Vagina (tissue), 2 donors: ENCODE measurements around the gene NFAT5. TPM values are rescaled to one million over a fixed set of nuclear protein-coding genes. Genes with fewer than 3 reads are reported as not detected.

Experiments
- DNase-seq, 2 donors: peaks; one replicate each; pipeline ENCODE4 v3.0.0-alpha.2; 2017; ENCODE audit errors: extremely low spot score in 2 of 2
- H3K27ac ChIP-seq: fragments of 200-600 bp; sonication (generic); one replicate; pipeline ENCODE4 v1.5.1; 2019
- H3K27me3 ChIP-seq: fragments of 200-600 bp; sonication (generic); one replicate; pipeline ENCODE4 v1.5.1; 2019
- H3K36me3 ChIP-seq, 2 donors: fragments of 200-600 bp; sonication (generic); one replicate each; pipeline ENCODE4 v1.5.1; 2017 to 2019
- H3K4me1 ChIP-seq: fragments of 200-600 bp; sonication (generic); one replicate; pipeline ENCODE4 v1.5.1; 2019
- H3K4me3 ChIP-seq, 2 donors: fragments of 200-600 bp; sonication (generic); 1 replicate in 1 of 2; 2 replicates in 1 of 2; pipeline ENCODE4 v1.5.1; 2016 to 2019
- H3K9me3 ChIP-seq: fragments of 200-600 bp; sonication (generic); one replicate; pipeline ENCODE4 v1.5.1; 2019
- CTCF ChIP-seq, 3 experiments: fragments of 450-650 bp in 2 of 3; fragments of 200-600 bp in 1 of 3; sonication (generic) in 1 of 3; IDR thresholded peaks; one replicate each; pipeline ENCODE4 v1.5.1; 2017 to 2019; ENCODE audit warnings: antibody characterized with exemption in 3 of 3, mild to moderate bottlenecking in 2 of 3, moderate library complexity in 2 of 3
- POLR2A ChIP-seq, 2 donors: fragments of 450-650 bp; IDR thresholded peaks; one replicate each; pipeline ENCODE4 v1.6.1; 2017; ENCODE audit warnings: antibody characterized with exemption in 2 of 2, mild to moderate bottlenecking in 2 of 2, moderate library complexity in 2 of 2
- POLR2AphosphoS5 ChIP-seq, 2 donors: sonication (generic); formaldehyde crosslinking; IDR thresholded peaks; one replicate each; pipeline ENCODE4 v1.9.0; 2017; ENCODE audit warnings: antibody characterized with exemption in 2 of 2, mild to moderate bottlenecking in 2 of 2, low read depth in 1 of 2; ENCODE audit not compliant: insufficient read depth in 1 of 2
- intact Hi-C: fragments of 100-400 bp; cut with DNase I; formaldehyde crosslinking; loops from one replicate; pipeline ENCODE4 v1.15.1; 2023
- microRNA counts, 2 donors: library from miRNA; unstranded; fragments of <30 nt; microRNA quantifications; one replicate each; lab custom pipeline; 2016 to 2017
- microRNA-seq: library from miRNA; unstranded; fragments of <30 nt; microRNA quantifications from one replicate; pipeline ENCODE4, GENCODE V29; 2017; ENCODE audit warnings: borderline number of aligned reads, borderline replicate concordance
- small RNA-seq: library from RNA; depleted of rRNA; stranded (forward); fragments of <200 nt; gene quantifications from one replicate; pipeline ENCODE3, GENCODE V24; 2016
- total RNA-seq: library from RNA; depleted of rRNA; stranded (reverse); fragments of >200 nt; gene quantifications from one replicate; pipeline ENCODE4 v1.2.3, GENCODE V29; 2016

Gene NFAT5
- total RNA-seq, 1 donor from 2014 or later = 63.8 TPM

GRCh38 chr16:69747115-69747514, 181.3 kb downstream of the NFAT5 start:
- peaks cover under 1% of the 10 kb centered on the region for H3K4me1 ChIP-seq
- intact Hi-C loops = no loop called here
- no peaks in the 10 kb centered on the region for H3K9me3 ChIP-seq

GRCh38 chr16:69748694-69749345, 183.1 kb downstream of the NFAT5 start:
- Histone ChIP-seq H3K4me1 (peaks cover 18% of the 10 kb centered on the region), H3K27ac (no peak overlapping the region), H3K27me3 (no peaks in the 10 kb centered on the region), H3K36me3 (peaks cover 0 to 80% of the 10 kb centered on the region in 2 donors), H3K4me3 (no peak overlapping the region), H3K9me3 (no peaks in the 10 kb centered on the region)
- no peak for DNase-seq
- TF ChIP-seq POLR2AphosphoS5 (IDR thresholded peaks at IDR 0.05; ENCODE audit: insufficient read depth in 1 of 2, low read depth in 1 of 2) (no peak), CTCF (IDR thresholded peaks at IDR 0.05) (no peak)
- intact Hi-C loops = no loop called here

More at GRCh38 chr16:69747115-69747514, 181.3 kb downstream of the NFAT5 start:
- Histone ChIP-seq H3K27ac (no peak overlapping the region), H3K4me3 (no peak overlapping the region), H3K36me3 (peaks cover 0 to 90% of the 10 kb centered on the region in 2 donors), H3K27me3 (no peaks in the 10 kb centered on the region)
- TF ChIP-seq POLR2AphosphoS5 (IDR thresholded peaks at IDR 0.05; ENCODE audit: insufficient read depth in 1 of 2, low read depth in 1 of 2) (no peak), POLR2A (IDR thresholded peaks at IDR 0.05) (no peak), CTCF (IDR thresholded peaks at IDR 0.05) (no peak)
- no peak for DNase-seq

GRCh38 chr16:69754143-69754468, 188.3 kb downstream of the NFAT5 start:
- DNase-seq = no peak
- Histone ChIP-seq H3K4me3 (peak overlapping the region; percentile 90 to 96), H3K36me3 (peaks cover 0 to 30% of the 10 kb centered on the region in 2 donors), H3K4me1 (peaks cover 23% of the 10 kb centered on the region), H3K27me3 (no peaks in the 10 kb centered on the region), H3K27ac (peak overlapping the region; percentile 71), H3K9me3 (no peaks in the 10 kb centered on the region)
- no peak for TF ChIP-seq POLR2A (IDR thresholded peaks at IDR 0.05)
- no peak for TF ChIP-seq CTCF (IDR thresholded peaks at IDR 0.05)
- intact Hi-C loops = loop anchor here (2.0 to 5.0 kb wide), 2 partner anchors 43 to 357 kb away; no protein-coding TSS in a partner anchor

MicroRNA genes within 50 kb of the gene (microRNA counts, 767-probe panel; counts per million panel counts)
- microRNA hsa-miR-1538 (lab: Ali Mortazavi, UCI) = 238 to 261 counts per million in 2 donors

Small RNA genes within 50 kb of the gene (microRNA-seq; reads per million reads assigned to microRNA genes)
- gene MIR1538 = not detected

Small RNA genes within 50 kb of the gene (small RNA-seq; reads per million reads assigned to genes)
- not detected for gene MIR1538

Other genes with a start within 250 kb of the NFAT5 start
- 44.9 TPM for gene PDF, start 235.4 kb upstream of the NFAT5 start, total RNA-seq
- gene COG8, start 226.4 kb upstream of the NFAT5 start, total RNA-seq = 46.2 TPM
- gene NIP7, start 226.2 kb upstream of the NFAT5 start, total RNA-seq = 15.2 TPM
- not detected for gene TMED6, start 214.2 kb upstream of the NFAT5 start, total RNA-seq
- gene TERF2, start 180.0 kb upstream of the NFAT5 start, total RNA-seq = 27.7 TPM
- gene CYB5B, start 141.3 kb upstream of the NFAT5 start, total RNA-seq = 37.6 TPM
- 84.5 TPM for gene NQO1, start 160.6 kb downstream of the NFAT5 start, total RNA-seq
- 67.0 TPM for gene NOB1, start 189.0 kb downstream of the NFAT5 start, total RNA-seq
- 26.0 TPM for gene WWP2, start 196.4 kb downstream of the NFAT5 start, total RNA-seq